ENCODE data around the gene DPPA4. TPM values are rescaled to one million over a fixed set of nuclear protein-coding genes. Genes with fewer than 3 reads are reported as not detected.

DPPA4 gene
- total and polyA plus RNA-seq, 3 donors from 2014 or later: 8.8 to 16.9 (median 14.6) TPM

DNA sequence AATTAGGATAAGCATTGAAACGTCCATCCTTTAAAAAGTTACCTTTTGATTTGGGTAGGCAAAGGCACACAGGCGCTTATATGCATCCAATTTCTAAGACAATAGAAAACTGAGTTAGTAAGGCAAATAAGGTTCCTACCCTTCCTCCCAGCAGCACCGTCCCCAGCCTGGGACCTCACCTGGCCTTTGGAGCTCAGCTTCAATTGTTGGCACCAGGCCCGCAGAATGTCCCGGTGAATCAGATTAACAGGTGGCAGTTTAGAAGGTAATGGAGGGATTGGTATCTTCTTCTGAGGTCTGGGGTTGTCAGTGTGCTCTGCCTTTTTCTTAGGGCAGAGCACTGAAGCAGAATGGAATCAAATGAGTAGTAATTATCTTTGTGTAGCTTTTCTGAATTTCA is 5.7 kb downstream of the DPPA4 start:
- intact Hi-C loops (cut with DNase I; ENCODE audit: low total_unique reads): no loop called here
- TF ChIP-seq, protein P1, sequence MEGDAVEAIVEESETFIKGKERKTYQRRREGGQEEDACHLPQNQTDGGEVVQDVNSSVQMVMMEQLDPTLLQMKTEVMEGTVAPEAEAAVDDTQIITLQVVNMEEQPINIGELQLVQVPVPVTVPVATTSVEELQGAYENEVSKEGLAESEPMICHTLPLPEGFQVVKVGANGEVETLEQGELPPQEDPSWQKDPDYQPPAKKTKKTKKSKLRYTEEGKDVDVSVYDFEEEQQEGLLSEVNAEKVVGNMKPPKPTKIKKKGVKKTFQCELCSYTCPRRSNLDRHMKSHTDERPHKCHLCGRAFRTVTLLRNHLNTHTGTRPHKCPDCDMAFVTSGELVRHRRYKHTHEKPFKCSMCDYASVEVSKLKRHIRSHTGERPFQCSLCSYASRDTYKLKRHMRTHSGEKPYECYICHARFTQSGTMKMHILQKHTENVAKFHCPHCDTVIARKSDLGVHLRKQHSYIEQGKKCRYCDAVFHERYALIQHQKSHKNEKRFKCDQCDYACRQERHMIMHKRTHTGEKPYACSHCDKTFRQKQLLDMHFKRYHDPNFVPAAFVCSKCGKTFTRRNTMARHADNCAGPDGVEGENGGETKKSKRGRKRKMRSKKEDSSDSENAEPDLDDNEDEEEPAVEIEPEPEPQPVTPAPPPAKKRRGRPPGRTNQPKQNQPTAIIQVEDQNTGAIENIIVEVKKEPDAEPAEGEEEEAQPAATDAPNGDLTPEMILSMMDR (IDR thresholded peaks at IDR 0.05): no peak
- no peak for TF ChIP-seq POLR2A (IDR thresholded peaks at IDR 0.05)
- 78 to 88% methylated on average over 5 of the region's 5 CpGs for WGBS, 2 donors
- H3K4me1 ChIP-seq: no peaks in the 10 kb centered on the region
- no peaks in the 10 kb centered on the region for H3K36me3 ChIP-seq (ENCODE audit: low read depth, missing control alignments)
- no peaks in the 10 kb centered on the region for H3K9me3 ChIP-seq
- H3K27me3 ChIP-seq: no peaks in the 10 kb centered on the region
- H3K4me3 ChIP-seq: no peak overlapping the region
- no peak for DNase-seq
- H3K27ac ChIP-seq: no peak overlapping the region

DNA sequence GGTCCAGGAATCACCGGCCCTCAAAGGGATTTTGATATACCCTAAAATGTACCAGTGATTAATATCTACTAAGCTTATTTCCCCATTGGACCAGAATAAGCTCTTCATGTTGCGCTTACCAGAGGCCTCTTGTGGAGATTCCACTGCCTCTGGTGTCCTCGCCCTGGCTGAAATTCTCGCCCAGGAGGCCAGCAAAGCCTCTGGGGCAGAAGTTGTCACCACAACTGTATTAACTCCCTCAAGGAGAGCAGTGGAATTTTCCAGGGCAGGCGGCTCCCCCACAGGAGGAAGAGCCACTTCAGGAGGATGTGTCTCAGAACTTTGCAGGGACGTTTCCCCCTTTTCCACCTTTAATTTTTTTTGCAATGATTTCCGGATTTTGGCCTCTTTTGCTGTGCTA is 6.9 kb downstream of the DPPA4 start:
- 69 to 78% methylated on average over 7 of the region's 7 CpGs for WGBS, 2 donors
- no peak overlapping the region for H3K4me3 ChIP-seq

DNA sequence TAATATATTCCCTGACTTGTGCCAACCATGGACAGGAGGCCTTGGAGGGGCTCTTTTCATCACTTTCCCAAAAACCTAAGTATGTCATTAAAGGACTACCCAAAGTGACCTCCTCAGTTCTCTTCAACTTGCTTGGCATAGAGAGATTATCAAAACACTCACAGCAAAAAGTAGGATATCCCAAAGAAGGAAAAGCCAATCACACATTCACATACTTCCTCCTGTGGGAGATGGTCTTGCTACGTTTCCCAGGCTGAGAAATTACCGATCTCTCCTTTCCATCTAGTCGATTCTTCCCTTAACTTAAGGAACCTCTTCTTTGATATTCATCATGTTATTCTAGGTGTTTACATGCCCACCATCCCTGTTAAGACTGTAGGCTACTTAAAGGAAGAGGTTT is 9.1 kb downstream of the DPPA4 start:
- Histone ChIP-seq H3K4me3 (no peak overlapping the region), H3K36me3 (ENCODE audit: low read depth, missing control alignments) (no peaks in the 10 kb centered on the region), H3K27ac (no peak overlapping the region), H3K9me3 (no peaks in the 10 kb centered on the region), H3K4me1 (no peaks in the 10 kb centered on the region), H3K27me3 (no peaks in the 10 kb centered on the region)
- TF ChIP-seq, protein P1 (IDR thresholded peaks at IDR 0.05): no peak
- TF ChIP-seq POLR2A (IDR thresholded peaks at IDR 0.05): no peak
- WGBS, 2 donors: 74 to 88% methylated on average over 3 of the region's 3 CpGs
- intact Hi-C loops (cut with DNase I; ENCODE audit: low total_unique reads): no loop called here
- no peak for DNase-seq

More for the DNA sequence above, 6.9 kb downstream of the DPPA4 start:
- DNase-seq: no peak
- no peaks in the 10 kb centered on the region for H3K9me3 ChIP-seq
- H3K4me1 ChIP-seq: no peaks in the 10 kb centered on the region
- H3K27ac ChIP-seq: no peak overlapping the region
- H3K27me3 ChIP-seq: no peaks in the 10 kb centered on the region
- intact Hi-C loops (cut with DNase I; ENCODE audit: low total_unique reads): no loop called here
- TF ChIP-seq POLR2A (IDR thresholded peaks at IDR 0.05): no peak
- TF ChIP-seq, protein P1 (IDR thresholded peaks at IDR 0.05): no peak
- no peaks in the 10 kb centered on the region for H3K36me3 ChIP-seq (ENCODE audit: low read depth, missing control alignments)

DNA sequence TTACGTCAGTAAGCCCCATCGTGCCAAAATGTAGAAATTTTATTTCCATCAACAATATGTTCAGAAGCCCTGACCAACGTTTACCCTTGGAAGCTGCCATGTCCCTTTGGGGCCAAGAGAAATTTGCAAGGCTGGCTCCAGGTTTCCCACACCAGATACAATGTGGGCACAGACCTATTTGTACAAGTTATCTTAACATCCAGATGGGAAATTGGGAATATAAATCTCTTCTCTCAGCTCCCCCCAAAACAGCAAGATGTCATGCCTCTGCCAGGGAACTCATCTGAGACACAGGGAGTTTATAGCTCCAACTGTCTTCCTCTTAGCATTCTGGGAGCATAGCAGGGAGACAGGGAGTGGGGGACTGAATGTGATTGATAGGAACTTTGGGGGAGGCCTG is 11.7 kb downstream of the DPPA4 start:
- TF ChIP-seq, protein P1 (IDR thresholded peaks at IDR 0.05): no peak
- TF ChIP-seq POLR2A (IDR thresholded peaks at IDR 0.05): no peak
- H3K27ac ChIP-seq: no peak overlapping the region
- intact Hi-C loops (cut with DNase I; ENCODE audit: low total_unique reads): no loop called here
- no peak overlapping the region for H3K4me3 ChIP-seq
- DNase-seq: no peak
- H3K9me3 ChIP-seq: no peaks in the 10 kb centered on the region
- no peaks in the 10 kb centered on the region for H3K27me3 ChIP-seq
- WGBS, 2 donors: 54 to 57% methylated on average over 3 of the region's 3 CpGs
- no peaks in the 10 kb centered on the region for H3K4me1 ChIP-seq
- no peaks in the 10 kb centered on the region for H3K36me3 ChIP-seq (ENCODE audit: low read depth, missing control alignments)

DNA sequence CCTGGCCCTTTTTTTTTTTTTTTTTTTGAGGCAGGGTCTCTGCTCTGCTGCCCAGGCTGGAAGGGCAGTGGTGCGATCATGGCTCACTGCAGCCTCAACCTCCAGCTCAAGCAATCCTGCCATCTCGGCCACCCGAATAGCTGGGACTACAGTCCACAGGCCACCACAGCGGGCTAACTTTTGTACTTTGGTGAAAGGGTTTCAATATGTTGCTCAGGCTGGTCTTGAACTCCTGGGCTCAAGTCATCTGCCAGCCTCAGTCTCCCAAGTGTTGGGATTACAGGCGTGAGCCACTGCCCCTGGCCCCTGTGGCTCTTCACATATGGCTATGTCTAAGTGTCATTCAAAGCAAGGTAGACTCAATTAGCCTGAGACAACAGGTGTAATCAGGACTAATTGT is 12.2 kb downstream of the DPPA4 start:
- DNase-seq: no peak
- intact Hi-C loops (cut with DNase I; ENCODE audit: low total_unique reads): no loop called here
- H3K4me1 ChIP-seq: no peaks in the 10 kb centered on the region

More for the DNA sequence above, 12.2 kb downstream of the DPPA4 start:
- no peaks in the 10 kb centered on the region for H3K36me3 ChIP-seq (ENCODE audit: low read depth, missing control alignments)
- no peak overlapping the region for H3K27ac ChIP-seq
- 85 to 90% methylated on average over 4 to 5 of the region's 5 CpGs for WGBS, 2 donors
- H3K27me3 ChIP-seq: no peaks in the 10 kb centered on the region
- TF ChIP-seq, protein P1 (IDR thresholded peaks at IDR 0.05): no peak
- no peak for TF ChIP-seq POLR2A (IDR thresholded peaks at IDR 0.05)
- H3K9me3 ChIP-seq: no peaks in the 10 kb centered on the region
- H3K4me3 ChIP-seq: no peak overlapping the region
